Measurements from ENCODE around the gene SFT2D1. TPM values are rescaled to one million over a fixed set of nuclear protein-coding genes. Genes with fewer than 3 reads are reported as not detected.

The SFT2D1 gene
- total and polyA plus RNA-seq, 9 donors, result 21.1 to 37.2 (median 35.8) TPM

DNA sequence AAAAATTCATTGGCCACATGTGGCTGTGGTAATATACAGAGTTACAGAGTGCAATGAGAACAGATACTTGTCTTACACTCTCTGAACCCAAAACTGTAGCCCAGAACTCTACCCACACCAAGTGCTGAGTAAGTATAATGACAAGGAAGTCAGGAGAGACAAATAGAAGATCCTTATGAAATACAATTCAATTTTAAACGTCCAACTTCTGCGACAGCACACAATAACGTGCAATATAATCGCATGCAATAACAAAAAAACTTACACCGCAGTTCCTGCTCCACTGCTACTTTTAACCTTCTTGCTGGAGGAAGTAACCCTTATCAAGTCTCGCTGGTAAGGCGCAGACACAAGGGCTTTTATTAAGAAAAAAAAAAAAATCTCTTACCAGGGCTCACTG, 881 bp downstream of the SFT2D1 start:
- no peaks in the 10 kb centered on the region for H3K27me3 ChIP-seq (ENCODE audit: control insufficient read depth, insufficient read depth, low read length)
- no peak overlapping the region for H3K27ac ChIP-seq (ENCODE audit: low read length)
- peak overlapping the region; percentile 90 for H3K4me3 ChIP-seq (ENCODE audit: low read length)
- no peaks in the 10 kb centered on the region for H3K9me3 ChIP-seq (replicated peaks; ENCODE audit: control insufficient read depth, low read depth, low read length)
- peaks cover 9% of the 10 kb centered on the region for H3K4me1 ChIP-seq (ENCODE audit: control insufficient read depth, insufficient read depth, low read length)
- WGBS (ENCODE audit: insufficient coverage), result 48% methylated on average over 7 of the region's 7 CpGs
- H3K36me3 ChIP-seq (ENCODE audit: control insufficient read depth, insufficient read depth, low read length), result peaks cover 15% of the 10 kb centered on the region
- DNase-seq, result peak; percentile 10

DNA sequence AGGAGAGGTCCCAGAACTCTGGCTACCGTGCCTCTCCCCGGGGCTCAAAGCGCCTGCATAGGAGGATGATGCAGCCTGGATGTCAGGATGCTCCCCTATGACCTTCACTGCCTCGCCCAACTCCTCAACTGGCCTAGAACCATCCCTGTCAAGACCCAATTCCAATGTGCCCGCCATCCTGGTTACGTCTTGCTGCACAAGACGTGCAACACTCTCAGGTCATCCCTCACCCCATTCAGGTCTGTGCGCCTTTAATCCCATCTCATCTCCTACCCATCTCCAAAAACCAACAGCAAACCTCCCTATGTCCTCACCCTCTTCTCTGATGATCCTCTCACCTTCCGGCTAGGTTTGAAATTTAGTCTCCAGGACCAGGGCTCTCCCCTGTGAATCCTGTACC, 3.5 kb downstream of the SFT2D1 start:
- H3K4me3 ChIP-seq (ENCODE audit: low read length), result no peak overlapping the region
- no peaks in the 10 kb centered on the region for H3K27me3 ChIP-seq (ENCODE audit: control insufficient read depth, insufficient read depth, low read length)
- peaks cover 9% of the 10 kb centered on the region for H3K4me1 ChIP-seq (ENCODE audit: control insufficient read depth, insufficient read depth, low read length)
- no peaks in the 10 kb centered on the region for H3K9me3 ChIP-seq (replicated peaks; ENCODE audit: control insufficient read depth, low read depth, low read length)
- 96% methylated on average over 9 of the region's 9 CpGs for WGBS (ENCODE audit: insufficient coverage)
- no peak for DNase-seq
- no peak overlapping the region for H3K27ac ChIP-seq (ENCODE audit: low read length)
- peaks cover 26% of the 10 kb centered on the region for H3K36me3 ChIP-seq (ENCODE audit: control insufficient read depth, insufficient read depth, low read length)

DNA sequence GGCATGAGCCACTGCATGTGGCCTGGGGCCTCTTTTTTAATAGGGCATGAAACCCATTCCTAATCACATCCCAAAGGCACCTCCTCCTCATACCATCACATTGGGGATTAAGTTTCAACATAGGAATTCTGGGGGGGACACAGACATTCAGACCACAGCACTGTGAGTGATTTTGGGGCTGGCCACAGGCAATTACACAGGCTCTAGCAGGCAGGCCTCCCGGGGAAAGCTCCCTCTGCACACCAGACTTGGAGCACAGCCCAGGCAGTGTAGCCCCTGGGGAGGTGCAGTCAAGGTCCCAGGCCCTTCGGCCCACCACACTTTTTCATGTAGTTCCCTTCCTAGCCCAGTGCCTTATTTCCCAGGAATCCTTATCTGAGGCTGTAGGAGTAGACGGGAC, 5.5 kb downstream of the SFT2D1 start:
- DNase-seq, result no peak
- Histone ChIP-seq H3K36me3 (ENCODE audit: control insufficient read depth, insufficient read depth, low read length) (peaks cover 28% of the 10 kb centered on the region), H3K4me1 (ENCODE audit: control insufficient read depth, insufficient read depth, low read length) (peaks cover 11% of the 10 kb centered on the region), H3K4me3 (ENCODE audit: low read length) (no peak overlapping the region), H3K27me3 (ENCODE audit: control insufficient read depth, insufficient read depth, low read length) (no peaks in the 10 kb centered on the region), H3K27ac (ENCODE audit: low read length) (no peak overlapping the region), H3K9me3 (replicated peaks; ENCODE audit: control insufficient read depth, low read depth, low read length) (no peaks in the 10 kb centered on the region)
- 77% methylated on average over 3 of the region's 3 CpGs for WGBS (ENCODE audit: insufficient coverage)

DNA sequence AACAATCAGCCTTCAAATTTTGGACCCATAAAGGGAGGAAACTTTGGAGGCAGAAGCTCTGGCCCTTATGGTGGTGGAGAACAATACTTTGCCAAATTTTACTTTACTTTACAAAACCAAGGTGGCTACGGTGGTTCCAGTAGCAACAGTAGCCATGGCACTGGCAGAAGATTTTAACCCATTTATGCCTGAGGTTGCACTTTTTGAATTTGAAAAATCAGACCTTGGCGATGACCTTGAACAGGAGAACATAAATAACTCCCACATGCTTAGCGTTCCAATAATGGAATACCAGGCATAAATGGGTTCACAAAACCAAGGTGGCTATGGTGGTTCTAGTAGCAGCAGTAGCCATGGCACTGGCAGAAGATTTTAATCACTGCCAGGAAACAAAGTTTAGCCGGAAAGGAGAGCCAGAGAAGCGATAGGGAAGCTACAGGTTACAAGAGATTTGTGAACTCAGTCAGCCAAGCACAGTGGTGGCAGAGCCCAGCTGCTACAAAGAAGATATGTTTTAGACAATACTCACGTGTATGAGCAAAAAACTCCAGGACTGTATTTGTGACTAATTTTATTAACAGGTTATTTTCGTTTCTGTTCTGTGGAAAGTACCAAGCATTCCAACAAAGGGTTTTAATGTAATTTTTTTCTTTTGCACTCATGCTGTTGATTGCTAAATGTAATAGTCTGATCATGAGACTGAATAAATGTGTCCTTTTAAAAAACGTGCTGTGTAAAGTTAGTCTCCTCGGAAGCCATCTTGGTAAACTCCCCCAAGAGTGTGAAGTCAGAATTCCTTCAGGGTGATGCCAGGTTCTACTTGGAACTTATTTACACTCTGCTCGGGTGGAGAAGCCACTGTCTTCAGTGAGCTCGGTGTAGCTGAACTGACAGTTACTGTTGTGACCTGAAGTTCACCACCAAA, 6.7 kb downstream of the SFT2D1 start:
- DNase-seq, result no peak

DNA sequence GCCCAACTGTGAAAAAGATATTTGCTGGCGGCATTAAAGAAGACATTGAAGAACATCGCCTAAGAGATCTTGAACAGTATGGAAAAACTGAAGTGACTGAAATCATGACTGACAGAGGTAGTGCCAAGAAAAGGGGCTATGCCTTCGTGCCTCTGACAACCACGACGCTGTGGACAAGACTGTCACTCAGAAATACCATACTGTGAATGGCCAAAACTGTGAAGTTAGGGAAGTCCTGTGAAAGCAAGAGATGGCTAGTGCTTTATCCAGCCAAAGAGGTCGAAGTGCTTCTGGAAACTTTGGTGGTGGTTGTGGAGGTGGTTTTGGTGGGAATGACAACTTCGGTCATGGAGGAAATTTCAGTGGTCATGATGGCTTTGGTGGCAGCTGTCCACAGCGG, 7.5 kb downstream of the SFT2D1 start:
- H3K9me3 ChIP-seq (replicated peaks; ENCODE audit: control insufficient read depth, low read depth, low read length), result no peaks in the 10 kb centered on the region
- 94% methylated on average over 8 of the region's 8 CpGs for WGBS (ENCODE audit: insufficient coverage)
- H3K27ac ChIP-seq (ENCODE audit: low read length), result no peak overlapping the region
- DNase-seq, result no peak
- H3K4me3 ChIP-seq (ENCODE audit: low read length), result no peak overlapping the region
- H3K36me3 ChIP-seq (ENCODE audit: control insufficient read depth, insufficient read depth, low read length), result peaks cover 19% of the 10 kb centered on the region
- peaks cover 2% of the 10 kb centered on the region for H3K4me1 ChIP-seq (ENCODE audit: control insufficient read depth, insufficient read depth, low read length)
- no peaks in the 10 kb centered on the region for H3K27me3 ChIP-seq (ENCODE audit: control insufficient read depth, insufficient read depth, low read length)

More for the DNA sequence above, 6.7 kb downstream of the SFT2D1 start:
- Histone ChIP-seq H3K4me1 (ENCODE audit: control insufficient read depth, insufficient read depth, low read length) (peaks cover 4% of the 10 kb centered on the region), H3K4me3 (ENCODE audit: low read length) (no peak overlapping the region), H3K27me3 (ENCODE audit: control insufficient read depth, insufficient read depth, low read length) (no peaks in the 10 kb centered on the region), H3K36me3 (ENCODE audit: control insufficient read depth, insufficient read depth, low read length) (peaks cover 24% of the 10 kb centered on the region), H3K9me3 (replicated peaks; ENCODE audit: control insufficient read depth, low read depth, low read length) (no peaks in the 10 kb centered on the region), H3K27ac (ENCODE audit: low read length) (no peak overlapping the region)
- WGBS (ENCODE audit: insufficient coverage), result 92% methylated on average over 7 of the region's 11 CpGs

DNA sequence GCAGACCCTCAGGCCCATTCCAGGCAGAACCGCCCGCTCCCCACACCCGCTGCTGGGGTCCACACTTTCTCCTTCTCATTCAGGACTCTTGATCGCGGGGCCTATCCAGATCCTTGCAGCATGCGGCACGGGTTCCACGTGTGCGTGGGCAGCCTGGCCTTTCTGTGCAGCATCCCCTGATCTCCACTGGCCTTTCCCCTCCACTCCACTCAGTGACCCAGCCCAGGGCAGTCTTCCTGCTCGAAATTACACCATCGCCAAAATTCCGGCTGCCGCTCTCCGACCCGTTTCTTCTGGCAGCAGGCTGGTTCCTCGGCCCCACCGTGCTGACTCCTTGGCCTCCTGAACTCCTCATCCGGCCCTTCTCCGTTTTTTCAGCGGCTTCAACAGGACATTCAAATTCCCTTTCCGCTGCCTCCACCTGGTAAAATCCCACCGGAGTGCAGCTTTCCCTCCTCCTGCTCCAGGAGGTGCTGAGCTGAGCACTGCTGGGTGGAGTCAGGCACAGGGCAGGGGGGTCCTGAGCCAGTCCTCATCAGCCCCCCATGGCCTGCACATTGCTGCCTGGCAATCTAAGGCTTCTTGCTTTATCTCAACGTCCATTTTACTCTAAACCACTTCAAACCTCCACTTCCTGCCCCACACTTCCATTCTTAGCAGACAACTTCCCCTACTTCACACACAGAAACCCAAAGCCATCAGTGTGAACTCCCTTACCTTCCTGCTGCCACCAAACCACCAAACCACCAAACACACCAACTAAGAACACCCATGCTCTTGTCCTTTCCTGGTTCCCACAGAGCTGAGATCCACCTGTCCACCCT, 9.0 kb downstream of the SFT2D1 start:
- H3K9me3 ChIP-seq (replicated peaks; ENCODE audit: control insufficient read depth, low read depth, low read length), result no peaks in the 10 kb centered on the region
- peaks cover 2% of the 10 kb centered on the region for H3K4me1 ChIP-seq (ENCODE audit: control insufficient read depth, insufficient read depth, low read length)
- WGBS (ENCODE audit: insufficient coverage), result 85% methylated on average over 23 of the region's 23 CpGs
- DNase-seq, result no peak
- H3K27me3 ChIP-seq (ENCODE audit: control insufficient read depth, insufficient read depth, low read length), result no peaks in the 10 kb centered on the region
- no peak overlapping the region for H3K4me3 ChIP-seq (ENCODE audit: low read length)
- H3K27ac ChIP-seq (ENCODE audit: low read length), result no peak overlapping the region
- H3K36me3 ChIP-seq (ENCODE audit: control insufficient read depth, insufficient read depth, low read length), result peaks cover 25% of the 10 kb centered on the region

DNA sequence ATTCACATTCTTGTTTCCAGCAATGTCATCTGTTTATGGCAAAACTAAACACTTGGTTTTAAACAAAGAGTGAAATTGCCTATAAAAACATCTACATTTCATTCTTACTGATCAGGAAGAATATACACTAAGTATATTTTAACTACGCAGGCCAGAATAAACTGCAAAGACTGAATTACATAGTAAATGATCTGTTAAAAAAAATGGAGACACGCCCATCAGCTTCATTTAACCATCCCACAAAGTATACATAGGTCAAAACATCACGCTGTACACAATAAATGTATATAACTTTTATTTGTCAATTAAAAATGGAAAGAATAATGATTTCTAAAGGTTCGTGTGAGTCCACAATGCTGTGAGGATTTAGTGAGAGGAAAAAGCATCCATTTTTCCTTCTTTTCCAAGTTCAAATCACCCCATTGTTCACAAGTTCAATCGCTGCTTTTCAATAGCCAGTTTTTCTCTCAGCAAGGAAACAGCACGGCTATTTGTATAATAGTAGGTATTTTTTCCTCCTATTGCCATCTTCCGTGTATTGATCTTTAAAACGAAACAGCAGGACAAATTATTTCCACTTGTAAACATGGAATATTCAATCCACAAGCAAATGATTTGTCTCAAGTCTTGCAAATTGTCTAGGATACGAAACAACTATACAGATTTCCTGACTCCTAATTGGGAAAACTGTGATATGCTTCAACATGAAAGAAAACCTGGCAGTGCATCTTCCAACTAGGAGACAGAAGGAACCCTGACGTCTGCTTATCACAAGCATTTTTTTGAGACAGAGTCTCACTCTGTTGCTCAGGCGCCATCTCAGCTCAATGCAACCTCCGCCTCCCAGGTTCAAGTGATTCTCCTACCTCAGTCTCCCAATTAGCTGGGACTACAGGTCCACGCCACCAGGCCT, 10.6 kb downstream of the SFT2D1 start:
- no peaks in the 10 kb centered on the region for H3K9me3 ChIP-seq (replicated peaks; ENCODE audit: control insufficient read depth, low read depth, low read length)
- H3K27ac ChIP-seq (ENCODE audit: low read length), result no peak overlapping the region
- peaks cover 27% of the 10 kb centered on the region for H3K36me3 ChIP-seq (ENCODE audit: control insufficient read depth, insufficient read depth, low read length)
- 78% methylated on average over 3 of the region's 13 CpGs for WGBS (ENCODE audit: insufficient coverage)
- peaks cover 2% of the 10 kb centered on the region for H3K4me1 ChIP-seq (ENCODE audit: control insufficient read depth, insufficient read depth, low read length)
- H3K4me3 ChIP-seq (ENCODE audit: low read length), result no peak overlapping the region
- no peaks in the 10 kb centered on the region for H3K27me3 ChIP-seq (ENCODE audit: control insufficient read depth, insufficient read depth, low read length)
- DNase-seq, result no peak

DNA sequence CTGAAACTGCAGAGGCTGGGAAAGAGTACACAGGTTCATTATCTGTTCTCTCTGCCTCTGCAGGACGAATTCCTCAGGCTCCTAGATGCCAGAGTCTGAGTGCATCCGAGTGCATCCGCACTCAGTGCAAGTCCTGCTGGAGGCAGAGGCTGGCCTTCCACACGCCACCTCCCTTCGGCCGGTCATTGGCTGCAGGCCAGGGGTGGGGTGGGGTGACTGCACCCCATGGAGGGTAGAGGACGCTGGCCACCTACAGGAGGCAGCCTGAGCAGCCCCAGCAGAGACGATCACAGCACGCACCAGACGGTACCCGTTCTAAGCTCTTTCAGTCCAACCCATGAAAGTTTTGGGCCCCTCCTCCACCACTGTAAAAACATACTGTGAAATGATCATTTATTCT, 11.7 kb downstream of the SFT2D1 start:
- Histone ChIP-seq H3K9me3 (replicated peaks; ENCODE audit: control insufficient read depth, low read depth, low read length) (no peaks in the 10 kb centered on the region), H3K27me3 (ENCODE audit: control insufficient read depth, insufficient read depth, low read length) (no peaks in the 10 kb centered on the region), H3K36me3 (ENCODE audit: control insufficient read depth, insufficient read depth, low read length) (peaks cover 30% of the 10 kb centered on the region), H3K27ac (ENCODE audit: low read length) (no peak overlapping the region), H3K4me1 (ENCODE audit: control insufficient read depth, insufficient read depth, low read length) (peaks cover 2% of the 10 kb centered on the region), H3K4me3 (ENCODE audit: low read length) (no peak overlapping the region)
- DNase-seq, result no peak
- WGBS (ENCODE audit: insufficient coverage), result 53% methylated on average over 8 of the region's 11 CpGs

DNA sequence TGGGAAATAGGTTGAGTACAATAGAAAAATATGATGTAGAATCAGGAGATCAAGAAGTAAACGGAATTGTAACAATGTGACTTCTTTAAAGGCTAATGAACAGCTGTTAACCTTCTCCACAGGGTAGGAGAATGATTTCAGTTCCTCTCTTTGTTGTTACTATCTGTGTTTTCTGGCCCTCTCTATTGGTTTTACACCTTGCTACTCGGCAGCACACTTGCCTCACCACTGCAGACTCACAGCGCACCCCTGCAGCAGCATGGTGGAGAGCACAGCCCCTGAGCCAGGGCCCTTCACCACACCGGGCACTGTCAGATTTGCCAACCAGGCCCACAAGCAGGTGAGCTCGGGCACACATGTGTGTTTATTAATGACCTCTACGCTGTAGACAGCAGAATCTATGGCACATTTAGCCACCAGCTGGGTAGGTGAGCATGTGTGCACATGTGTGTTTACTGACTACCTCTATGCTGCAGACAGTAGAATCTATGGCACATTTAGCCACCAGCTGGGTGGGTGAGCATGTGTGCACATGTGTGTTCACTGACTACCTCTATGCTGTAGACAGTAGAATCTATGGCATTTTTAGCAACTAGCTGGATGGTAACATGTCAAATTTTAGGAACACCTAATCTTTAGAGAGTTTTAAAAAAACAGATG, 16.8 kb downstream of the SFT2D1 start:
- Histone ChIP-seq H3K27ac (ENCODE audit: low read length) (no peak overlapping the region), H3K9me3 (replicated peaks; ENCODE audit: control insufficient read depth, low read depth, low read length) (no peaks in the 10 kb centered on the region), H3K4me1 (ENCODE audit: control insufficient read depth, insufficient read depth, low read length) (no peaks in the 10 kb centered on the region), H3K27me3 (ENCODE audit: control insufficient read depth, insufficient read depth, low read length) (no peaks in the 10 kb centered on the region), H3K4me3 (ENCODE audit: low read length) (no peak overlapping the region), H3K36me3 (ENCODE audit: control insufficient read depth, insufficient read depth, low read length) (peaks cover 45% of the 10 kb centered on the region)
- 95% methylated on average over 4 of the region's 6 CpGs for WGBS (ENCODE audit: insufficient coverage)
- no peak for DNase-seq

Measured in muscle of leg (tissue), 11 donors.